Hepatic stellate cell (primary cell): ENCODE results near the gene LGR6.
"Not testable (repeated sequence)": the region's sequence is repeated elsewhere in the genome, so short reads cannot be mapped to it uniquely, and the experiment has no call there.

Experiments
- DNase-seq: peaks from one replicate; pipeline ENCODE4 v3.0.0; 2011; ENCODE audit warnings: low spot score

LGR6 gene

DNA sequence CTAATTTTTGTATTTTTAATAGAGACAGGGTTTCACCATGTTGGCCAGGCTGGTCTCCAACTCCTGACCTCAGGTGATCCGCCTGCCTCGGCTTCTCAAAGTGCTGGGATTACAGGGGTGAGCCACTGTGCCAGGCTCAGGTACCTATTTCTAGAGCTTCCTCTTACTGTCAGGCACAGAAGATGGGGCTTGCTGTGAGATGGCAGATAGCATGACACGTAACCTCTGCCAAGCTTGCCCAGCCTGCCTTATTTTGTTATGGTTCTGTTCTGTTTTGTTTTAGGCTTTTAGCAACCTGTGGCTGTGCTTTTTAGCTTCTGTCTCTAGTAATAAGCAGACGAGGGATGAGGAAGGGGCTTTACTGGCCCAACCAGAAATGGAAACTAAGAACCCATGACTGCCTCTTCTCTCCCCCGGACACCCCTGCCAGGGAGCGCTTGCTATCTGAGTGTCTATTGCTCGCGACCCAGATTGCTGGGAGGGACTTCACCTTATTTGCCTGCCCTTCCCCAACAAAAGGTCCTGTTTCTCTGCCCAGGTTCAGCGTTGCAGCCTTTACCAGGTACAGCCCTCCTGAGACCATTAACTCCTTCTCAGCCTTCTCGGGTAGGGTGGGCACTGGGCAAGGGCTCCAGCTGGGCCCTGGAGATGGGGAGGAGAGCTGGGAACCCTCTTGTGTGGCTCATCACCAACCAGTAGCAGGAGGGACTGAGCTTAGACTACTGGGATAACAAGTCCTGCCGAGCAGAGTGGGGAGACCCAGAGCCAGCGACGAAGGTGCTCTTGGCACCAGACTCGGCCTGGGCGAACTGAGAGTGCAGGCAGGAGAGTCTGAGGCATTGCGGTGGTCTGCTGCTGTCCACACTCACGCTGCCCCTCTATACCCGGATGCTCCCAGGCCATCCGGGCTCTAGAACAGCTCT lies 13.5 kb upstream of the LGR6 start:
- DNase-seq = no peak

- not testable (repeated sequence) for DNase-seq
These were observed 12.9 kb upstream of the LGR6 start for GRCh38 chr1:202180751-202181139.

DNA sequence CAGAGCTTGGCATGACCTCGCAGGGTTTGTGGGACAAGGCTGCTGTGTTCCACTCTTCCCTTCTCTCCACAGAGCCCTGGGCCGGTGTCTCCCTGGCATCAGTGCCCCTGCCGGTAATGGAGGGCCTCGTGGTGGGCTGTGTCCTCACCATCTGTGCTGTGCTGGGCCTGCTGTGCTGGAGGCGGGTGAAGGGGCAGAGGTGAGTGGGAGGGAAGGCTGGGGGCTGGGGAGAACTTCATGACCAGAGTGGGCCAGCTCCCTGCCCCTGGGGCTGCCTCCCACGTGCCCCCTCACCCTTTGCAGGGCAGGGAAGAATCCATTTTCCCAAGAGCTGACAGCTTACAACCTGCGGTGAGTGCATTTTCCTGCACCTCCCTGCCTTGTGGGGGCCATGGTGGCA lies 12.0 kb upstream of the LGR6 start:
- no peak for DNase-seq

DNA sequence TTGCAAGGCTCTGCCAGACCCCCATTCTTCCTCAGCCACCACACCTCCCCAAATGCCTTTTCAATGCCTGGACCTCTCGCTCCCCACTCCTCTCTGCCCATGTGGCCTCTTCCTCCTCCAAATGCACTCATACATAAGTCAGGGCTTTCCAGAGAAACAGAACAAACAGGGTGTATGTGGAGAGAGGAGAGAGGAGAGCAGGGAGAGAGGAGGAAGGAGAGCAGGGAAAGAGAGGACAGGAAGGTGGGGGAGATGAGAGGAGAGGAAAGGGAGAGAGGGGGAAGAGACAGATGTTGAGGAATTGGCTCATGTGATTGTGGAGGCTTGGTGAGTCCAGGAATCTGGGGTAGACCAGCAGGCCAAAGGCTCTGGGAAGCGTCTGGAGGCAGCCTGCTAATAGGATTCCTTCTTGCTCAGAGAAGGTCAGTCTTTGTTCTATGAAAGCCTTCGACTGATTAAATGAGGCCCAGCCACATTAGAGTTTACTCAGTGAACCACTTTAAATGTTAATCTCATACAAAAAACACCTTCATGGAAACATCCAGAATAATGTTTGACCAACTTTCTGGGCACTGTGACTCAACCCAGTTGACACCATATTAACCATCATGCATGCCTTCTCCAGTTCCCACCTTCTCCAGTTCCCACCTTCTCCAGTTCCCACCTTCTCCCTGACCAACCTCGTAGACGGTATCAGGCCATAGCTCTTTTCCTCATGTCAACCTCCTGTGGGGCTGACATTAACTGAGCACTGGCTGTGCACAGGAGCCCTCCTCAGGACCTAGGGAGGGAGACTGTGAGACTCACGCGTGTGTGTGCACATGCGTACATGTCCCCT lies 11.3 kb upstream of the LGR6 start:
- DNase-seq = no peak

- DNase-seq = peak; percentile 94
These were observed 8.7 kb upstream of the LGR6 start for GRCh38 chr1:202184750-202185460.

DNA sequence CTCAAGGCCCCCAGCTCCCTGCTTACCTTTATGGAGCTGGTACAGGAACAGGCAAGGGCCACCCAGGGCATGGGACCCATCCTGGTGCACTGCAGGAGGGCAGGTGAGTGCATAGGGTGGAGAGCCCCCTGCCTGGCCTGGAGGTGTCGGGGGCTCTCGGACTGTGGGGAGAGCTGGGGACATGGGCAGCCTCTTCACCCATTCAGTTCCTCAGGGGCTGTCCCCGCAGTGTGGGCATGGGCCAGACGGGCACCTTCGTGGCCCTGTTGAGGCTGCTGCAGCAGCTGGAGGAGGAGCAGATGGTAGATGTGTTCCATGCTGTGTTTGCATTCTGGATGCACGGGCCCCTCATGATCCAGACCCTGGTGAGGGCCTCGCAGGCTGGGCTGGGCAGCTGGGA lies 7.3 kb upstream of the LGR6 start:
- DNase-seq = no peak

- DNase-seq = no peak
These were observed 6.4 kb upstream of the LGR6 start for GRCh38 chr1:202187041-202187671.

DNA sequence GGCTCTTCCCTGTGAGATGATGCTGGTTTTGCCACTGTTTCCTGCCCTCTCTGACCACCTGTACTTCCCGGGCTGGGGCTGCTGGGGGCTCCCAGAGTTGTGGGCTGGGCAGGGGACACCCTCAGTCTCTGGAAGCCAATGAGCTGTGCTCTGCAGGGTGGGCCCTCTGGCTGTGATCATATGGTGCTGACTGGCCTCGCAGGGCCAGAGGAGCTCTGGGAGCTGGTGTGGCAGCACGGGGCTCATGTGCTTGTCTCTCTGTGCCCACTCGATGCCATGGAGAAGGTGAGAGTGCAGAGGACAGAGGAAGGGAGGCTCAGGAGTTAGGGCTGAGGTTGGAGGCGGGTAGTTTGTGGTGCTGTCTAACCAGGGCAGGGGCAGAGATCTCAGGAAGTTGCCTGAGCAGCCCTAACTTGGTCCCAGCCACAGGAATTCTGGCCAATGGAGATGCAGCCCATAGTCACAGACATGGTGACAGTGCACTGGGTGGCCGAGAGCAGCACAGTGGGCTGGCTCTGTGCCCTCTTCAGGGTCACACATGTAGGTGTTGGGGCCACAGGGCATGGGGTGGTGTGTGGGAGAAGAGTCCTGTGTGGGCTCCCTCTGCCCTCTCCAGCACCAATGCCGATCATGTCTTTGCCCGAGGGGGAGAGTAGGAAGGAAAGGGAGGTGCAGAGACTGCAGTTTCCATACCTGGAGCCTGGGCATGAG lies 5.7 kb upstream of the LGR6 start:
- no peak for DNase-seq

- peak; percentile 76 for DNase-seq
These were observed 4.4 kb upstream of the LGR6 start for GRCh38 chr1:202189001-202189790.

- no peak for DNase-seq
These were observed 3.5 kb upstream of the LGR6 start for GRCh38 chr1:202189918-202190715.

DNA sequence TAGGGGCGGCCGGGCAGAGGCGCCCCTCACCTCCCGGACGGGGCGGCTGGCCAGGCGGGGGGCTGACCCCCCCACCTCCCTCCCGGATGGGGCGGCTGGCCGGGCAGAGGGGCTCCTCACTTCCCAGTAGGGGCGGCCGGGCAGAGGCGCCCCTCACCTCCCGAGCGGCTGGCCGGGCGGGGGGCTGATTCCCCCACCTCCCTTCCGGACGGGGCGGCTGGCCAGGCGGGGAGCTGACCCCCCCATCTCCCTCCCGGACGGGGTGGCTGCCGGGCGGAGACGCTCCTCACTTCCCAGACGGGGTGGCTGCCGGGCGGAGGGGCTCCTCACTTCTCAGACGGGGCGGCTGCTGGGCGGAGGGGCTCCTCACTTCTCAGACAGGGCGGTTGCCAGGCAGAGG lies 2.2 kb upstream of the LGR6 start:
- not testable (repeated sequence) for DNase-seq

DNA sequence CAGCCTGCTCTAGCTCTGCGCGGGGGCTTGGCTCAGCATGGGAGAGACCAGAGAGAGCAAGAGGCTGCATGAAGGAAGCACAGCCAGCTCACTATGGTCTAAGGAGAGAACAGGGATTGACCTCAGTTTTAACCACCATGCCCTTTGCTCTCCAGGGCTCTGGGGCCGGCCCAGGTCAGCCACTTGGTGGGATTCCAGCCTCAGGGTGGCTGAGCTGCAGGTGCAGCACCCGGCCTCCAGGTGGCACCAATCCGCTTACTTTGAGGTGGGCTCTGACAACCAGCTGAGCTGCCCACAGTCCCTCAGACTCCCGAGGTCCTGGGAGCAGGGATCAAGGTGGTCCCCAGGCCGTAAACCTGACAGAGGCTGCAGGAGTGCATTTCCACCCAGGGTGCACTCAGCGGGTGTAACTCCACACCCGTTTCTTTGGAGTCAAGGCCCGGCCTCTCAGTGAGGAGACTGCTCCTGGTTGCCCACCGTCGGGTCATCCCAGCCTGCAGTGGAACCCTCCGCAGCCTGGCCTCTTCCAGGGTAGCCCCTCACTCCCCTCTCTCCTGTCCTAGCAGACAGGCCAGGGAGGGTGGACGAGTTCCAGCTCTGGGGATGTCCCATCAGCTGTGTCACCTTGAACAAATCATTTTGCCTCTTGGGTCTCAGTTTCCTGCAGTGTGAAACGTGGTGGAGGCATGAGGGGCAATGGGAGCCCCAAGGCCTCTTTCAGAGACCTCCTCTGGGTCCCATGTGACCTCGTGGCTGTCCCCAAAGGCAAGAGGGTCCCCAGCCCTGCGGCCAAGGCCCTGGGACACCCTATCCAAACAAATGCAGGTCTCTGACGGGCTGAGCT lies 607 bp upstream of the LGR6 start:
- DNase-seq = peak; percentile 74

GRCh38 chr1:202194328-202194648 lies 689 bp downstream of the LGR6 start:
- no peak for DNase-seq

DNA sequence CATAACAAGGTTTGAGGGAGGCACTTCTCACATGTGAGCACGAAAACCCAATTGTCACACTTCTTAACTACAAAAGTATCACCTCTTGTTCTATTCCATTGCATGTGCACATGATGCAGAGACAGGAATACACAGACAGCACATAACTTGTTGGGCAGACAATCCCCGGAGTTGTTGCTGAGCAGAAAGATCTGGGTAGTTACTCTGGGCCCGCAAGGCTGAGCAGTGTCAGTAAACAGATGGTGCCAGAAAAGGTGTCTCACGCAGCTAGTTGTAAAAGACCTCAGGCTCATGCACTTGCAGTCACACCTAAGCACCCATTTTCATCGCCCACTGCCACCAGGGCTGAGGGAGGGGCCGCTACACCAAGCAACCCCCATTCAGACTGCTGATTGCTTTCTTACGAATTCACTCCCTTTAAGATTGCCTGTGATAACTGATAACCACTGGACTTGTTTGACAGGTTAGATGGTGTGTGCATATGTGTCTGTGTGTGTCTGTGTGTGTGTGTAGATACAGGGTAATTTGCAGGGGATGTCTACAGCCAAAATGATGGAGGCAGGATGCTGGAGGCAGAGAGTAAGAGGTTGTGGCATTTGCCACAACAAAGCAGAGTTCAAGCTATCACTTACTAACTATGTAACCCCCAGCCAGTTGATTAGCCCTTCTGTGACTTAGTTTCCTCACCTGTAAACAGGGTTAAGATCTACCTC lies 4.2 kb downstream of the LGR6 start:
- no peak for DNase-seq

GRCh38 chr1:202198366-202198724 lies 4.7 kb downstream of the LGR6 start:
- no peak for DNase-seq

GRCh38 chr1:202199040-202199889 lies 5.7 kb downstream of the LGR6 start:
- DNase-seq = no peak

GRCh38 chr1:202200112-202200548 lies 6.5 kb downstream of the LGR6 start:
- peak; percentile 71 for DNase-seq
